T1000 (cell line): Measurements from ENCODE around the gene MAPK9.
"Not testable (repeated sequence)": the region's sequence is repeated elsewhere in the genome, so short reads cannot be mapped to it uniquely, and the experiment has no call there.

Experiments used
- DNase-seq: peaks from one replicate; lab custom pipeline; 2025; ENCODE audit warnings: mixed read lengths; lab: John Stamatoyannopoulos, UW

Gene MAPK9

DNA sequence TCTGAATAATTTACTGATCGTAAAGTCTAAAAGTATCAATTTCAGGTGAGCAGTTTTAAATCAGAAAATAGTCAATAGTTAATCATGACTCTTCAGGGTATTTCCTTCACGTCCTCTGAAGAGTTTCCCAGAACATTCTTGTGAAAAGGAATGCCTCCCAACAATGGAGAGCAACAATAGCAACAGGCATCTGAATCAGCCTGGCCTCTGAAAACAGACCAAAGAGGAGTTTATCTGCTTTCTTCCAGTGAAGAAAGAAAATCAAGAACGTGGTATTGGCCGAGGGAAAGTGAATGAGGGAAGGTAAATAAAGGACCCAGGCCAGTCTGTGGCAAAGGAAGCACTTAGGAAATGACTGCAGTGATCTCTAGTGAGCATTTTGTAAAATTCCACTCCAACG, 56.8 kb downstream of the MAPK9 start:
- no peak for DNase-seq

GRCh38 chr5:180234271-180234670, 57.6 kb downstream of the MAPK9 start:
- DNase-seq: no peak

DNA sequence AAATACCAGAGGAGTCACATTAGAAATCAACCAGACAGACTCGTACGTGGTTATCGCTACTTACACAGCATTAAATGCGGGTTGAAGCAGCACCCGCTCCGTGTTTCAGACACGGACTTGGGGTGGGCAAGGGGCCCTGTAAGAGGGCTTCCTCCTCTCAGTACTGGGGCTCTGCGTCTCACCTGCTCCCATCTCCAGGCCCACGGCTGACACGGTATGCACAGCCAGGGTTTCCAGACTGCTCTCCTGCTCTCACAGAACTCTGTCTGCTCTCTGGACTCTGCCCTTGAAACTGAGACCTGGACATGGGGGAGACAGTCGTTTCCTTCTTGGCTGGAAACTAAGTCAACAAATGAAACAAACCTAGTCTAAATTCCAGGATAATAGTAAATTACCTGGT, 58.2 kb downstream of the MAPK9 start:
- no peak for DNase-seq

GRCh38 chr5:180230017-180230416, 61.9 kb downstream of the MAPK9 start:
- no peak for DNase-seq

DNA sequence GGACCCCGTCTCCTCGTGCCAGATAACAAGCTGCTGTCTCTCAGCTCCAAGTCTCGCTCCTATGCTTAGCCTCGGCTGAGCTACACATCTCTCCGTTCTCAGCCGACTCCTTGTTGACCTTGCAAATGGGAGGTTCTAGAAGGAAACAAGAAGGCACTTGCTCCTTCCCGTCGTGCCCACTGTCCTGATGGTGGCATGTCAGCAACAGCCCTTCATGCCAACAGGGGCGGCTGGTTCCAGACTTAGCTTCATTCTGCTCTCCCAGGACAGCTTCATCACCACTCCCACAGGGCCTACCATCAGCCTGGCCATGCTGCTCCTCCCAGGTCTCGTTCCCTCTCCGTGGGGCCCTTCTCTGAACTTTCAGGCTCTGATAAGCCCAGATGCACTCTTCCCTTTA, 69.8 kb downstream of the MAPK9 start:
- DNase-seq: no peak

GRCh38 chr5:180217797-180218196, 74.1 kb downstream of the MAPK9 start:
- DNase-seq: no peak

DNA sequence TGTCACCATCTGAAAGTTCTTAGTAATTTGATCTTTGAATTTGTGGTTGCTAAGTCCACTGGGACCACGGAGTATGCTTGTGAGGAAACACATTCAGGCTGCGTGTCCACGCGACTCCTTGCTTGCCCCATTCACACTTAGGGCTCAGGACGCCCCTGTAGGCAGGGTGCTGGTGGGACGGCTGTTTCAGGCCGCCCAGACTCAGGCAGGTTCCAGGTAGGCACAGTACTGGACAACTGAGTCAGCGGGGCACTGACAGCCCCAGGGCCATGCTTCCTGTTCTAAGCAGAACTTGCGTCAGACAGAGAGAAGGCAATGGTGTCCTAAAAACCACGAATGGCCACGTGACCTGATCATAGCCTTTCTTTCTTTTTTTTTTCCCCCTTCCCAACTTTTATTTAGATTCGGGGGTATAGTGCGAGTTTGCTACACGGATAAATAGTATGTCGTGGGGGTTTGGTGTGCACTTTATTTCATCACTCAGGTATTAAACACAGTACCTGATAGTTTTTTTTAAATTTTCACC, 75.2 kb downstream of the MAPK9 start:
- DNase-seq: no peak

- DNase-seq: no peak
Observed at GRCh38 chr5:180215783-180216630, 75.9 kb downstream of the MAPK9 start.

GRCh38 chr5:180214870-180215770, 76.8 kb downstream of the MAPK9 start:
- no peak for DNase-seq

- no peak for DNase-seq
Observed at GRCh38 chr5:180213657-180214207, 78.2 kb downstream of the MAPK9 start.

- no peak for DNase-seq
Observed at GRCh38 chr5:180213256-180213600, 78.7 kb downstream of the MAPK9 start.

- no peak for DNase-seq
Observed at GRCh38 chr5:180212363-180213255, 79.3 kb downstream of the MAPK9 start.

DNA sequence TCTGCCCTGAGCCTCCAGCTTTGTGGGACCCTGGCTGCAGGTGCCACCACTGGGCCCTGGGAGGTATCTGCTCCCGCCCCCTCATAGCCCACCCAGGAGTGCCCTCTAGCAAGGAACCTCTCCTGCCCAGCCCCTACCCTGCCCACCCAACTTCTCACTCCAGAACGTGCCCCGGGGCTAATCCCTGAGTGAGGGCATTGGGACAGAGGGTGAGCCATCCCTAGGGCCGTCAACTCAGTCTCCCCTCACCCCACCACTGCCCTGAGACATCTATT, 80.2 kb downstream of the MAPK9 start:
- no peak for DNase-seq

DNA sequence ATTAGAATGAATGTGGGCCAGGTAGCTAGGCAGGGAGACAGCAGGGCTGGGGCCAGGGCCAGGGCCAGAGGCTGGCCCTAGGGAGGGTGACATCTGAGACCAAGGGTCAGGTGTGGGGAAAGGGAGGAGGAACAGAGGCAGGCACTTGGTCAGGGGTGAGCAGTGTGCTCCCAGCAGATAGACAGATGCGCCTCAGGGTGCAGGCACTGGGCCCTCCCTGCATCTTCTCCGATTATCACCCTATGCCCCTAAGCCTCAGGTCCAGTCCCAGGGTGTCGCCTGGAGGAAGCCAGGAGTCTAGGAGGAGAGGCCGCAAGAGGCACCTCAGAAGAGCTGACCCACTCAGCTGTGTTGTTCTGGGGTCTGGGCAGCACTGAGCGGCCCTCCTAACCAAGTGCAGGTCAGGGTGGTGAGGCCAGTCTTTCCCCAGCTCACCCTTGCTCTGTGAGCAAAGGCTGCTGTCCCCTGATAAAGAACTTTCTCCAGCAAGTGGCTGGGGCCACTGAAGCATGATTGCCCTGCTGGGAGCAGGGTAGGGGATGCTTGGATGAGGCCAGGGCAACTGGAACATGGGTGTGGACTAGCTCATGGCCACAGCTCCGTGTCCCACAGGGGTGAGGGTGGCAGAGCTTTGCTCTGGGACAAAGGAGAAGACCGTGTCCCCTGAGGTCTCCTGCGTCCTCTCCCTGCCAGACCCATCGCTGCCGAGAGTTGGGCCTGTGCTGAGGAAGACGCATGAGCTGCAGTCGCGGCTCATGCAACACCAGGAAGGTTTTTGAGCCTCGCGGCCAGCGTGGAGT, 80.7 kb downstream of the MAPK9 start:
- no peak for DNase-seq

- not testable (repeated sequence) for DNase-seq
Observed at GRCh38 chr5:180210077-180210476, 81.8 kb downstream of the MAPK9 start.

DNA sequence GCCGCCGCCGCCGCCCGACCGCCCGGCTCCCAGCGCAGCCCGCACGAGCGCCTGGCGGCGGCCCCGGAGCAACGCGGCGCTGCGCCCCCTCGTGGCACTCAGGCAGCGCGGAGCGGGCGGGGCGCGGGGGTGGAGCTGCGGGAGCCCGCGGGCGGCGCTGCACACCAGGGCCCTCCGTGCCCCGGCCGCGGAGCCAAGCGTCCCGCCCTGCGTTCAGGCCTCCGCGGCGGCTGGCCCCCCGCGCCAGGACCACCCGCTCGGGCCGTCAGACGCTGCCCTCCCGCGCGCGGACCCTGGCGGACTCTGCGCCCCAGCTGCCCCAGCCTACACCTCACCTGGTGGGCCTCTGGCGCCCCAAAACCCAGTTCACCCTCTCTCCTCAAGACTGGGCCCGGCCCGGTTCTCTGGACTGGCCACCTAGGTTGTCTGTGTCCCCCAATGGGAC, 82.7 kb downstream of the MAPK9 start, which contains the start of gene RASGEF1C:
Gene RASGEF1C, minus strand, starts transcription at position 75 of the 445 bp plus-strand sequence. CDS start 71,159 bp downstream, outside the sequence.
- DNase-seq: no peak

- DNase-seq: no peak
Observed at GRCh38 chr5:180208435-180209081, 83.3 kb downstream of the MAPK9 start.

GRCh38 chr5:180208038-180208434, 83.8 kb downstream of the MAPK9 start:
- DNase-seq: no peak

- no peak for DNase-seq
Observed at GRCh38 chr5:180207593-180207992, 84.3 kb downstream of the MAPK9 start.

- no peak for DNase-seq
Observed at GRCh38 chr5:180206993-180207392, 84.9 kb downstream of the MAPK9 start.
